Kidney (tissue), 14 donors: Measurements from ENCODE around the gene MAP3K14. TPM values are rescaled to one million over a fixed set of nuclear protein-coding genes. Genes with fewer than 3 reads are reported as not detected.

Experiments
- DNase-seq, 5 donors: peaks; one replicate each; pipeline ENCODE4 v3.0.0-alpha.2; 2013 to 2020
- FAIRE-seq: peaks from 2 replicates; lab custom pipeline; 2012; peaks lifted over from hg19 to GRCh38; lab: Jason Lieb, UNC
- H3K27ac ChIP-seq, 2 donors: one replicate each; pipeline ENCODE4 v1.7.0; 2013; ENCODE audit warnings: low read depth in 2 of 2, low read length in 2 of 2, inconsistent platforms in 1 of 2
- H3K27me3 ChIP-seq: one replicate; pipeline ENCODE4 v1.7.1; 2013; ENCODE audit warnings: low read length, inconsistent platforms; ENCODE audit not compliant: control insufficient read depth, insufficient read depth
- H3K36me3 ChIP-seq, 3 donors: one replicate each; pipeline versions ENCODE4 v1.7.0 to v1.7.1; 2013; ENCODE audit warnings: low read length in 3 of 3, control low read depth in 1 of 3, inconsistent platforms in 1 of 3; ENCODE audit not compliant: insufficient read depth in 3 of 3, control insufficient read depth in 2 of 3
- H3K4me1 ChIP-seq, 3 donors: one replicate each; pipeline versions ENCODE4 v1.7.0 to v1.7.1; 2013; ENCODE audit warnings: low read length in 3 of 3, inconsistent platforms in 1 of 3, low read depth in 1 of 3; ENCODE audit not compliant: control insufficient read depth in 2 of 3, insufficient read depth in 2 of 3
- H3K4me3 ChIP-seq, 3 donors: one replicate each; pipeline versions ENCODE4 v1.7.0 to v1.8.1; 2013; ENCODE audit warnings: low read length in 3 of 3, control low read depth in 1 of 3, inconsistent platforms in 1 of 3
- H3K9ac ChIP-seq, 3 donors: one replicate each; pipeline versions ENCODE4 v1.7.0 to v1.7.1; 2013; ENCODE audit warnings: low read length in 3 of 3, control low read depth in 1 of 3, inconsistent platforms in 1 of 3
- H3K9me3 ChIP-seq, 3 donors: one replicate each; pipeline versions ENCODE4 v1.7.0 to v1.7.1; 2013; ENCODE audit warnings: low read length in 3 of 3, control low read depth in 1 of 3, inconsistent platforms in 1 of 3; ENCODE audit not compliant: control insufficient read depth in 2 of 3, insufficient read depth in 1 of 3
- intact Hi-C: fragments of 100-400 bp; cut with DNase I; formaldehyde crosslinking; loops from one replicate; pipeline ENCODE4 v1.11.1; 2022
- polyA plus RNA-seq: library from polyadenylated mRNA; stranded (reverse); fragments of 350-450 nt; fragmentation: Illumina TruSeq; extraction: RNeasy Lipid Tissue Mini Kit (QIAGEN cat#74804); gene quantifications from one replicate; pipeline ENCODE4 v1.2.3, GENCODE V29; 2014; ENCODE audit warnings: low read depth, low replicate concordance; ENCODE audit not compliant: insufficient read depth
- total RNA-seq: library from RNA; stranded (reverse); fragmentation: NEBNext Ultra II Directional; extraction: Animal tissue kit (Norgen Biotek cat#: 25700); gene quantifications from one replicate; pipeline ENCODE4 v1.2.1, GENCODE V29; 2021
- TF ChIP-seq, protein P1 (sequence below): IDR thresholded peaks from 3 replicates; pipeline ENCODE4 v1.5.1; 2012; ENCODE audit warnings: mild to moderate bottlenecking, moderate library complexity, borderline replicate concordance; ENCODE audit not compliant: insufficient read depth; ENCODE audit errors: extremely low read depth
- donor health status: control.
- donor health status: control.
- donor health status: control.
- donor health status: control.
- donor health status: control.
- donor health status: DM: yes; HTN: yes; CAD: no.
- donor health status: Normal renal cell carcinoma (clear cell type).

The MAP3K14 gene
- total and polyA plus RNA-seq, 2 donors from 2014 or later = 7.6 to 24.5 TPM

GRCh38 chr17:45291171-45291805, 25.5 kb downstream of the MAP3K14 start:
- H3K4me1 ChIP-seq = peaks cover 4 to 77% (median 62%) of the 10 kb centered on the region in 3 donors
- no peak overlapping the region for H3K9ac ChIP-seq
- intact Hi-C loops = no loop called here
- no peaks in the 10 kb centered on the region for H3K9me3 ChIP-seq
- TF ChIP-seq, protein P1, sequence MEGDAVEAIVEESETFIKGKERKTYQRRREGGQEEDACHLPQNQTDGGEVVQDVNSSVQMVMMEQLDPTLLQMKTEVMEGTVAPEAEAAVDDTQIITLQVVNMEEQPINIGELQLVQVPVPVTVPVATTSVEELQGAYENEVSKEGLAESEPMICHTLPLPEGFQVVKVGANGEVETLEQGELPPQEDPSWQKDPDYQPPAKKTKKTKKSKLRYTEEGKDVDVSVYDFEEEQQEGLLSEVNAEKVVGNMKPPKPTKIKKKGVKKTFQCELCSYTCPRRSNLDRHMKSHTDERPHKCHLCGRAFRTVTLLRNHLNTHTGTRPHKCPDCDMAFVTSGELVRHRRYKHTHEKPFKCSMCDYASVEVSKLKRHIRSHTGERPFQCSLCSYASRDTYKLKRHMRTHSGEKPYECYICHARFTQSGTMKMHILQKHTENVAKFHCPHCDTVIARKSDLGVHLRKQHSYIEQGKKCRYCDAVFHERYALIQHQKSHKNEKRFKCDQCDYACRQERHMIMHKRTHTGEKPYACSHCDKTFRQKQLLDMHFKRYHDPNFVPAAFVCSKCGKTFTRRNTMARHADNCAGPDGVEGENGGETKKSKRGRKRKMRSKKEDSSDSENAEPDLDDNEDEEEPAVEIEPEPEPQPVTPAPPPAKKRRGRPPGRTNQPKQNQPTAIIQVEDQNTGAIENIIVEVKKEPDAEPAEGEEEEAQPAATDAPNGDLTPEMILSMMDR = no peak
- peak overlapping the region in 1 of 2 donors; percentile 34 for H3K27ac ChIP-seq
- FAIRE-seq (no peak), DNase-seq (peak in 1 of 5 donors; percentile 10)
- H3K4me3 ChIP-seq = no peak overlapping the region
- H3K27me3 ChIP-seq = no peaks in the 10 kb centered on the region
- peaks cover 0 to 17% (median 6%) of the 10 kb centered on the region in 3 donors for H3K36me3 ChIP-seq

GRCh38 chr17:45290269-45290765, 26.5 kb downstream of the MAP3K14 start:
- peaks cover 2 to 22% (median 10%) of the 10 kb centered on the region in 3 donors for H3K36me3 ChIP-seq
- peaks cover 4 to 71% (median 57%) of the 10 kb centered on the region in 3 donors for H3K4me1 ChIP-seq

DNA sequence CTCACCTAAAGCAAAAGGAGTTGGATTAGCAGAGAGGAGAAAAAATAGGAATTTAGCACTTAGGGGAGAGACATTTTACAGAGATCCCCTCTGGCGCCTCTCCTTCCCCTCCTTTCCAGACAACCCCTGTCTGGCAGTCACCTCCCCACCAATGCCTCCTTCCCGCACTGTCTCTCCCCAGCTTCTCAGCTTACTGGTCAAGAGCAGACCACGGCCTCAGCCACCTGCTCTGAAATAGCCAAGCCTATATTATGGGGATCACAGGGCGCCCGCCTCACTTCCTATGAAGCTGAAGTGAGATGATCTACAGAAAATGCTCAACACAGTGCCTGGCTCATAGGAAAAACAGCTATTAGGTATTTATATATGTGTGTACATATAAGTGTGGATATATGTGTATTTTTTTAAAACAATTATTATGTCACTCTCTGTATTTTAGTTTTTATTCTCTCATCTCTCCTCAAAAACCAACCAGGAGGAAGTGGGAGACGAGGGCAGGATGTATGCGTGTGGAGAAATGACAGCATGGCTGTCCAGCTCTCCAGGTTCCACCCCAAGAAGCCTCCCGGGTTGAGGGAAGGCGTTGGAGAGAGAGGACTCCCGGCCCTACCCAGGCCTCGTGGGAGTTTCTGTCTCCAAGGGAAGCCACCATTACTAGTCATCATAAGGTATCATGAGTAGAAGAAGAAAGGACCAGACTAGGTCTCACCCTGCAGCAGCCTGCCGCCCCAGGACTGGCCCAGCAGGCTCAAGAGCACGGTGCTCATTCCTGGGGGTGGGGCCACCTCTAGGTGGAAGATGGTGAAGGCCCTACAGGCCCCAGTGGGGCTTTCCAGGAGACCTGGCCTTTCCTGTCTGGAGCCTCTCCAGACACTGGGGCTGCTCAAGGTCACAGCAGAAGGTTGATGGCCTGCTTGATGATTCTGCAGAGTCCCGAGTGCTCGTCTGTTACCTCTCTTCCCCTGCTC, 27.2 kb downstream of the MAP3K14 start:
- Histone ChIP-seq H3K4me3 (no peak overlapping the region), H3K9me3 (no peaks in the 10 kb centered on the region), H3K4me1 (peaks cover 4 to 64% (median 54%) of the 10 kb centered on the region in 3 donors), H3K36me3 (peaks cover 2 to 28% (median 11%) of the 10 kb centered on the region in 3 donors), H3K27me3 (no peaks in the 10 kb centered on the region), H3K9ac (peak overlapping the region in 1 of 3 donors; percentile 29), H3K27ac (peak overlapping the region; percentile 61 to 67)
- intact Hi-C loops = no loop called here
- DNase-seq = no peak
- FAIRE-seq = no peak
- TF ChIP-seq, protein P1 = no peak

More at GRCh38 chr17:45290269-45290765, 26.5 kb downstream of the MAP3K14 start:
- intact Hi-C loops = no loop called here
- FAIRE-seq (no peak), DNase-seq (no peak)
- Histone ChIP-seq H3K9ac (no peak overlapping the region), H3K4me3 (no peak overlapping the region), H3K27ac (no peak overlapping the region), H3K27me3 (no peaks in the 10 kb centered on the region), H3K9me3 (no peaks in the 10 kb centered on the region)
- TF ChIP-seq, protein P1 = no peak
